Hepatocyte (in vitro differentiated cells): ENCODE results near the gene REEP6. TPM values are rescaled to one million over a fixed set of nuclear protein-coding genes. Genes with fewer than 3 reads are reported as not detected.

ENCODE experiments used
- DNase-seq: peaks from one replicate; pipeline ENCODE4 v3.0.0-alpha.2; 2016; ENCODE audit warnings: low spot score
- H2AFZ ChIP-seq: fragments of 200-600 bp; sonication (generic); 2 replicates; pipeline ENCODE4 v1.6.0; 2016; ENCODE audit warnings: antibody characterized with exemption, mild to moderate bottlenecking
- H3K27ac ChIP-seq: fragments of 200-600 bp; sonication (generic); 2 replicates; pipeline ENCODE4 v1.5.1; 2016; ENCODE audit warnings: mild to moderate bottlenecking
- H3K27me3 ChIP-seq: fragments of 200-600 bp; sonication (generic); 2 replicates; pipeline ENCODE4 v1.6.1; 2016
- H3K36me3 ChIP-seq: fragments of 200-600 bp; sonication (generic); replicated peaks from 2 replicates; pipeline ENCODE4 v1.5.1; 2016; ENCODE audit warnings: low read depth; ENCODE audit not compliant: insufficient read depth
- H3K4me1 ChIP-seq: fragments of 200-600 bp; sonication (generic); 2 replicates; pipeline ENCODE4 v1.5.1; 2016; ENCODE audit warnings: mild to moderate bottlenecking, moderate library complexity; ENCODE audit not compliant: insufficient read depth
- H3K4me2 ChIP-seq: fragments of 200-600 bp; sonication (generic); 2 replicates; pipeline ENCODE4 v1.6.0; 2016
- H3K4me3 ChIP-seq: fragments of 200-600 bp; sonication (generic); 2 replicates; pipeline ENCODE4 v1.5.1; 2016; ENCODE audit warnings: mild to moderate bottlenecking
- H3K79me2 ChIP-seq: fragments of 200-600 bp; sonication (generic); 2 replicates; pipeline ENCODE4 v1.6.0; 2017; ENCODE audit warnings: mild to moderate bottlenecking
- H3K9me2 ChIP-seq: fragments of 200-600 bp; sonication (generic); replicated peaks from 2 replicates; pipeline ENCODE4 v1.6.0; 2017; ENCODE audit warnings: mild to moderate bottlenecking; ENCODE audit not compliant: insufficient read depth
- H3K9me3 ChIP-seq: fragments of 200-600 bp; sonication (generic); 2 replicates; pipeline ENCODE4 v1.5.1; 2016; ENCODE audit warnings: low read depth, mild to moderate bottlenecking
- H4K20me1 ChIP-seq: fragments of 200-600 bp; sonication (generic); 2 replicates; pipeline ENCODE4 v1.6.0; 2016; ENCODE audit warnings: mild to moderate bottlenecking; ENCODE audit not compliant: insufficient read depth, poor library complexity, severe bottlenecking
- EZH2 ChIP-seq: fragments of 200-600 bp; sonication (generic); IDR thresholded peaks from 2 replicates; pipeline ENCODE4 v1.6.1; 2016; ENCODE audit warnings: antibody characterized with exemption, mild to moderate bottlenecking, borderline replicate concordance
- EZH2phosphoT487 ChIP-seq: fragments of 200-600 bp; sonication (generic); IDR thresholded peaks from one replicate; pipeline ENCODE4 v1.6.1; 2018; ENCODE audit warnings: antibody characterized with exemption, mild to moderate bottlenecking, low read depth, moderate library complexity; ENCODE audit not compliant: unreplicated experiment, severe bottlenecking
- WGBS: methylation state at CpG from one replicate; pipeline ENCODE4 v1.1.6; 2016; ENCODE audit warnings: low lambda C conversion rate; ENCODE audit errors: missing lambda C conversion rate; 5-methylcytosine and 5-hydroxymethylcytosine counted together
- polyA plus RNA-seq: library from polyadenylated mRNA; unstranded; fragments of >200 nt; fragmentation: Nextera tagmentation; extraction: Ambion mirVana; gene quantifications from 2 replicates; pipeline ENCODE4 v1.2.1, GENCODE V29; 2016
- total RNA-seq: library from RNA; depleted of rRNA; stranded (reverse); fragments of >200 nt; gene quantifications from 2 replicates; pipeline ENCODE4 v1.2.3, GENCODE V29; 2014
- TF ChIP-seq, protein P1 (sequence below): fragments of 200-600 bp; sonication (generic); IDR thresholded peaks from 2 replicates; pipeline ENCODE4 v1.5.1; 2016; ENCODE audit warnings: antibody characterized with exemption, mild to moderate bottlenecking; ENCODE audit not compliant: poor library complexity

REEP6 gene
- total and polyA plus RNA-seq, 2 experiments from 2014 or later = 88.9 to 218 TPM

DNA sequence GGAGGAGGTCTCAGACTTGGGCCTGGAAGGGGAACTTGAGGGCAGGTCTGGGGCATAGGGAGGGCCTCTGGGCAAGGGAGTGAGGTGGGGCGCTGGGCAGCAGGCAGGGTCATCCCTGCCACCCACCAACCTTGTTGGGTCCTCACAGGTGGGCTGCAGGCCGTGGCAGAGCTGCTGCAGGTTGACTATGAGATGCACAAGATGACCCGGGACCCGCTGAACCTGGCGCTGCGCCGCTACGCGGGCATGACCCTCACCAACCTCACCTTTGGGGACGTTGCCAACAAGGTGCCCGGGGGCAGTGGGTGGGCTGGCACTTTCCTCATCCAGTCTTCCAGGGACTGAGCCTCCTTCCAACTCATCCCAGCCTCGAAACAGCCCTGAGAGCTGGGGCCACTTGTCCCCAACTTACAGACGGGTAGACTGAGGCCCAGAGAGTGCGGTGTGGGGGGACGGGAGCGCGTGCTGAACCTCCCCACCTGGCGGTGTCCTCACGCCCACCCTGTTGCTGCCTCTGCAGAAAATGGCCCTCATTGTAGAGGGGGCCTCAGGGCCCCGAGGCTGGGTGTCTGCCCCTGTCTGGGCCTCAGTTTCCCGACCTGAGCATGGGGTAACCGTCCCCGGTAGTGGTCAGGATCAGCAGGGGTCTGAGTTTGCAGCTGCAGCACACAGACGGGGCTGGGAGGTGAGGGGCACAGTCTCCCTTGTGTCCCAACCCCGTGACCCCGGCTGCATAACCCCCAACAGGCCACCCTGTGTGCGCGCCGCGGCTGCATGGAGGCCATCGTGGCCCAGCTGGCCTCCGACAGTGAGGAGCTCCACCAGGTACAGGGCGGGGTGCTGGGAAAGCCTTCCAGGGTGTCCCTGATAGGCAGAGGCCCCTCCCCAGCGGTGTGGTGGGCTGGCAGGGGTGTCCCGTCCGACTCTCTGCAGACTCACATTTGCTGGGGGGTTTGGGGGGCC, 30.7 kb upstream of the REEP6 start:
- DNase-seq = no peak
- Histone ChIP-seq H2AFZ (no peak overlapping the region), H3K4me2 (no peak overlapping the region), H4K20me1 (peaks cover 5% of the 10 kb centered on the region), H3K9me3 (no peaks in the 10 kb centered on the region), H3K9me2 (no peaks in the 10 kb centered on the region), H3K36me3 (no peaks in the 10 kb centered on the region), H3K4me3 (no peak overlapping the region), H3K27me3 (peaks cover 28% of the 10 kb centered on the region), H3K79me2 (no peaks in the 10 kb centered on the region), H3K4me1 (no peaks in the 10 kb centered on the region), H3K27ac (no peak overlapping the region)
- 95% methylated on average over 36 of the region's 36 CpGs for WGBS
- TF ChIP-seq, protein P1, sequence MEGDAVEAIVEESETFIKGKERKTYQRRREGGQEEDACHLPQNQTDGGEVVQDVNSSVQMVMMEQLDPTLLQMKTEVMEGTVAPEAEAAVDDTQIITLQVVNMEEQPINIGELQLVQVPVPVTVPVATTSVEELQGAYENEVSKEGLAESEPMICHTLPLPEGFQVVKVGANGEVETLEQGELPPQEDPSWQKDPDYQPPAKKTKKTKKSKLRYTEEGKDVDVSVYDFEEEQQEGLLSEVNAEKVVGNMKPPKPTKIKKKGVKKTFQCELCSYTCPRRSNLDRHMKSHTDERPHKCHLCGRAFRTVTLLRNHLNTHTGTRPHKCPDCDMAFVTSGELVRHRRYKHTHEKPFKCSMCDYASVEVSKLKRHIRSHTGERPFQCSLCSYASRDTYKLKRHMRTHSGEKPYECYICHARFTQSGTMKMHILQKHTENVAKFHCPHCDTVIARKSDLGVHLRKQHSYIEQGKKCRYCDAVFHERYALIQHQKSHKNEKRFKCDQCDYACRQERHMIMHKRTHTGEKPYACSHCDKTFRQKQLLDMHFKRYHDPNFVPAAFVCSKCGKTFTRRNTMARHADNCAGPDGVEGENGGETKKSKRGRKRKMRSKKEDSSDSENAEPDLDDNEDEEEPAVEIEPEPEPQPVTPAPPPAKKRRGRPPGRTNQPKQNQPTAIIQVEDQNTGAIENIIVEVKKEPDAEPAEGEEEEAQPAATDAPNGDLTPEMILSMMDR = no peak
- TF ChIP-seq EZH2phosphoT487 = no peak
- TF ChIP-seq EZH2 = no peak

DNA sequence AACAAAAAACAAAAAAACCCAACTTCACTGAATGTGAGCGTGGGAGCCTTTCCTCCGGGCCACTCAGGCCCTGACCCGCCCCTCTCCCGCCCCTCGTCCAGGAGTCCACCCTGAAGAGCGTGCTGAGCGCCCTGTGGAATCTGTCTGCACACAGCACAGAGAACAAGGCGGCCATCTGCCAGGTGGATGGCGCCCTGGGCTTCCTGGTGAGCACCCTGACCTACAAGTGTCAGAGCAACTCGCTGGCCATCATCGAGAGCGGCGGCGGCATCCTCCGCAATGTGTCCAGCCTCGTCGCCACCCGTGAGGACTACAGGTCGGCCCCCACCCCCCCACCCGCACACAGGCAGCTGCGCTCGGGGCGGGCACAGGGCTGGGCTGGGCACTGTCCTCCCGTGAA, 29.1 kb upstream of the REEP6 start:
- H3K27me3 ChIP-seq = peaks cover 32% of the 10 kb centered on the region
- H3K4me2 ChIP-seq = no peak overlapping the region
- TF ChIP-seq EZH2phosphoT487 = no peak
- no peak for TF ChIP-seq EZH2
- TF ChIP-seq, protein P1 = no peak
- no peaks in the 10 kb centered on the region for H3K9me3 ChIP-seq
- DNase-seq = no peak
- H3K27ac ChIP-seq = no peak overlapping the region
- H4K20me1 ChIP-seq = peaks cover 17% of the 10 kb centered on the region
- peaks cover 11% of the 10 kb centered on the region for H3K4me1 ChIP-seq
- no peaks in the 10 kb centered on the region for H3K79me2 ChIP-seq
- H3K4me3 ChIP-seq = no peak overlapping the region
- 95% methylated on average over 15 of the region's 24 CpGs for WGBS
- no peaks in the 10 kb centered on the region for H3K36me3 ChIP-seq
- H2AFZ ChIP-seq = no peak overlapping the region
- no peaks in the 10 kb centered on the region for H3K9me2 ChIP-seq

DNA sequence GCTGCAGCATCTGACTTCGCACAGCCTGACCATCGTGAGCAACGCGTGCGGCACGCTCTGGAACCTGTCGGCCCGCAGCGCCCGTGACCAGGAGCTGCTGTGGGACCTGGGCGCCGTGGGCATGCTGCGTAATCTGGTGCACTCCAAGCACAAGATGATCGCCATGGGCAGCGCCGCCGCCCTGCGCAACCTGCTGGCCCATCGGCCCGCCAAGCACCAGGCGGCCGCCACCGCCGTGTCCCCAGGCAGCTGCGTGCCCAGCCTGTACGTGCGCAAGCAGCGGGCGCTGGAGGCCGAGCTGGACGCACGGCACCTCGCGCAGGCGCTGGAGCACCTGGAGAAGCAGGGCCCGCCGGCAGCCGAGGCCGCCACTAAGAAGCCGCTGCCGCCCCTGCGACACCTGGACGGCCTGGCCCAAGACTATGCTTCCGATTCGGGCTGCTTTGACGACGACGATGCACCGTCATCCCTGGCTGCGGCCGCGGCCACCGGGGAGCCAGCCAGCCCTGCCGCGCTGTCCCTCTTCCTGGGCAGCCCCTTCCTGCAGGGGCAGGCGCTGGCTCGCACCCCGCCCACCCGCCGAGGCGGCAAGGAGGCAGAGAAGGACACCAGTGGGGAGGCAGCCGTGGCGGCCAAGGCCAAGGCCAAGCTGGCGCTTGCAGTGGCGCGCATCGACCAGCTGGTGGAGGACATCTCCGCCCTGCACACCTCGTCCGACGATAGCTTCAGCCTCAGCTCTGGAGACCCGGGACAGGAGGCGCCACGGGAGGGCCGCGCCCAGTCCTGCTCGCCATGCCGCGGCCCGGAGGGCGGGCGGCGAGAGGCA, 25.6 kb upstream of the REEP6 start:
- H3K9me2 ChIP-seq = no peaks in the 10 kb centered on the region
- H3K79me2 ChIP-seq = no peaks in the 10 kb centered on the region
- no peak overlapping the region for H3K27ac ChIP-seq
- WGBS = 38% methylated on average over 64 of the region's 83 CpGs
- no peak overlapping the region for H2AFZ ChIP-seq
- TF ChIP-seq, protein P1 = peak; percentile 55
- TF ChIP-seq EZH2 = no peak
- TF ChIP-seq EZH2phosphoT487 = peak; percentile 26
- H3K4me1 ChIP-seq = peaks cover 32% of the 10 kb centered on the region
- H4K20me1 ChIP-seq = peaks cover 50% of the 10 kb centered on the region
- peak overlapping the region; percentile 73 for H3K4me2 ChIP-seq
- no peak overlapping the region for H3K4me3 ChIP-seq
- peak; percentile 85 for DNase-seq
- peaks cover 47% of the 10 kb centered on the region for H3K27me3 ChIP-seq
- no peaks in the 10 kb centered on the region for H3K36me3 ChIP-seq
- H3K9me3 ChIP-seq = no peaks in the 10 kb centered on the region
